Aorta (tissue), 5 donors: Measurements from ENCODE around the gene PCDH9. TPM values are rescaled to one million over a fixed set of nuclear protein-coding genes. Genes with fewer than 3 reads are reported as not detected.

ENCODE experiments used
- ATAC-seq: fragments of 200-7000 bp; cut with Tn5 transposase; one replicate; pipeline ENCODE4 v1.9.1; 2022; ENCODE audit warnings: moderate library complexity; ENCODE audit not compliant: low FRiP score
- DNase-seq, 2 donors: peaks; one replicate each; pipeline ENCODE4 v3.0.0-alpha.2; 2020
- H3K27ac ChIP-seq, 2 donors: one replicate each; pipeline ENCODE4 v1.5.1; 2013; ENCODE audit warnings: low read length in 2 of 2, mild to moderate bottlenecking in 2 of 2, moderate library complexity in 2 of 2, control low read depth in 1 of 2, inconsistent platforms in 1 of 2, low read depth in 1 of 2
- H3K27me3 ChIP-seq, 2 donors: one replicate each; pipeline ENCODE4 v1.6.1; 2013; ENCODE audit warnings: control low read depth in 1 of 2, low read length in 1 of 2, mild to moderate bottlenecking in 1 of 2, moderate library complexity in 1 of 2; ENCODE audit not compliant: insufficient read depth in 2 of 2, control insufficient read depth in 1 of 2
- H3K36me3 ChIP-seq, 2 donors: one replicate each; pipeline ENCODE4 v1.6.1; 2013; ENCODE audit warnings: control low read depth in 1 of 2, low read length in 1 of 2, mild to moderate bottlenecking in 1 of 2; ENCODE audit not compliant: insufficient read depth in 2 of 2, control insufficient read depth in 1 of 2
- H3K4me1 ChIP-seq, 2 donors: one replicate each; pipeline ENCODE4 v1.6.1; 2013; ENCODE audit warnings: low read length in 2 of 2, control low read depth in 1 of 2, mild to moderate bottlenecking in 1 of 2, moderate library complexity in 1 of 2; ENCODE audit not compliant: insufficient read depth in 2 of 2, control insufficient read depth in 1 of 2
- H3K4me3 ChIP-seq, 2 donors: one replicate each; pipeline ENCODE4 v1.5.1; 2013; ENCODE audit warnings: low read length in 2 of 2, control low read depth in 1 of 2, mild to moderate bottlenecking in 1 of 2
- H3K9me3 ChIP-seq: one replicate; pipeline ENCODE4 v1.6.1; 2013; ENCODE audit warnings: mild to moderate bottlenecking, low read length; ENCODE audit not compliant: control insufficient read depth
- WGBS, 2 donors: extraction: QIAGEN DNeasy Blood & Tissue Kit; methylation state at CpG; one replicate each; pipeline ENCODE4 v1.1.7; 2013; 5-methylcytosine and 5-hydroxymethylcytosine counted together
- intact Hi-C, 2 donors: fragments of 100-400 bp; cut with DNase I; formaldehyde crosslinking; loops; one replicate each; pipeline versions ENCODE4 v1.14.2 to v1.15.0; 2022
- polyA plus RNA-seq, 2 donors: library from polyadenylated mRNA; stranded (reverse); fragments of 200-250 nt; gene quantifications; one replicate each; pipeline ENCODE4 v1.2.3, GENCODE V29; 2013
- total RNA-seq, 2 donors: library from RNA; stranded (reverse); fragmentation: NEBNext Ultra II Directional; extraction: Animal tissue kit (Norgen Biotek cat#: 25700); gene quantifications; one replicate each; pipeline ENCODE4 v1.2.1, GENCODE V29; 2021
- donor health status: healthy with polysubstance abuse.
- donor health status: Bipolar disorder and iron deficiency.
- donor health status: DM: no; HTN: no; CAD: no.
- donor health status: DM: no; HTN: no; CAD: no.
- donor health status: DM: yes; HTN: yes; CAD: no.

Gene PCDH9
- total and polyA plus RNA-seq, 4 donors, result 0.38 to 6.3 (median 4.2) TPM

DNA sequence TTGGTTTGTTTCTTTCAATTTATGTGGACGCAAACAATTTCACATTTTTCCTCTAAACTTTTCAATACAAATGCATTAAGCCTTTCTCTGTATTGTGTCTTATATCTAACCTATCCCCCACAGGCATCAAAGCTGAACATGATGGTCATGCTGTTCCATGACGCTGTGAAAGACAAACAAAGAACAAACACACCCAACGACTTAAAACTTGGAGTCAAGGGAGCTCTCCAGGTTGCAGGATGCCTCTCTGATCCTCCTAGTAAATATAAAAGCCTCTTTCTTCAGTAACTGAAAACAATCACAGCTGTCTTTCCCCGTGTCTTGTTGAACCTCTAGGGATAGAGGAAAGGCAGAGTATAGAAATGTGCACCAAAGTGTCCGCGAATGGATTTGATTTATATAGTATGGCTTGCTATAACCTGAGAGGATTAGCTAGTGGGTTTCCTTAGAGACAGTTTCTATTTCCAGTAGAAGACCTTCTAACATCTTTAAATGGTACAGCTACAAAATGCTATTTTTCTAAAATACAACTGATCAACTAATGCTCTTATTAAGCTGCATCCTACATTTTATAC, 43.1 kb downstream of the PCDH9 start:
- Histone ChIP-seq H3K4me1 (no peaks in the 10 kb centered on the region), H3K9me3 (no peaks in the 10 kb centered on the region), H3K27me3 (no peaks in the 10 kb centered on the region), H3K4me3 (no peak overlapping the region), H3K27ac (no peak overlapping the region), H3K36me3 (no peaks in the 10 kb centered on the region)
- WGBS, 2 donors, result 55 to 61% methylated on average over 6 of the region's 6 CpGs
- intact Hi-C loops, result no loop called here
- no peak for ATAC-seq
- DNase-seq, result no peak

- no peaks in the 10 kb centered on the region for H3K36me3 ChIP-seq
- intact Hi-C loops, result no loop called here
- ATAC-seq (no peak), DNase-seq (no peak)
- H3K27ac ChIP-seq, result no peak overlapping the region
- H3K4me3 ChIP-seq, result no peak overlapping the region
- no peaks in the 10 kb centered on the region for H3K4me1 ChIP-seq
- H3K9me3 ChIP-seq, result no peaks in the 10 kb centered on the region
- WGBS, 2 donors, result 93 to 95% methylated on average over 7 of the region's 7 CpGs
- no peaks in the 10 kb centered on the region for H3K27me3 ChIP-seq
Observed at GRCh38 chr13:67184247-67184646, 45.9 kb downstream of the PCDH9 start.

GRCh38 chr13:67183151-67183550, 47.0 kb downstream of the PCDH9 start:
- Histone ChIP-seq H3K27ac (no peak overlapping the region), H3K36me3 (no peaks in the 10 kb centered on the region), H3K27me3 (no peaks in the 10 kb centered on the region), H3K4me3 (no peak overlapping the region), H3K9me3 (no peaks in the 10 kb centered on the region), H3K4me1 (no peaks in the 10 kb centered on the region)
- WGBS, 2 donors, result 21 to 47% methylated on average over 1 of the region's 1 CpG
- DNase-seq (no peak), ATAC-seq (no peak)
- intact Hi-C loops, result no loop called here

GRCh38 chr13:67175836-67176459, 54.2 kb downstream of the PCDH9 start:
- 96 to 97% methylated on average over 2 of the region's 2 CpGs for WGBS, 2 donors
- no peaks in the 10 kb centered on the region for H3K27me3 ChIP-seq
- intact Hi-C loops, result no loop called here
- H3K36me3 ChIP-seq, result no peaks in the 10 kb centered on the region
- ATAC-seq (no peak), DNase-seq (no peak)
- H3K4me1 ChIP-seq, result no peaks in the 10 kb centered on the region
- H3K4me3 ChIP-seq, result no peak overlapping the region
- H3K9me3 ChIP-seq, result no peaks in the 10 kb centered on the region
- no peak overlapping the region for H3K27ac ChIP-seq

DNA sequence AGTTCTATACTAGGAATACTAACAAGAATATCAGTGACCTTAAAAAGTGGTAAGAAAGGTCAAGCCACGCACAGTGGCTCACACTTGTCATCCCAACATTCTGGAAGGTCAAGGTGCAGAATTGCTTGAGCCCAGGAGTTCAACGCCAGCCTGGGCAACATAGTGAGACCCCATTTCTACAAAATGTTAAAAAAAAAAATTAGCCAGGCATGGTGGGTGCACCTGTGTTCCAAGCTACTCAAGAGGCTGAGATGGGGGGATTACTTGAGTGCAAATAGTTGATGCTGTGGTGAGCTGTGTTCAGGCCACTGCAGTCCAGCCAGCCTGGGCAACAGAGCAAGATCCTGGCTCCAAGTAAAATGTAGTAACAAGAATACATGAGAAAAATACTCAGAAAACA, 61.8 kb downstream of the PCDH9 start:
- intact Hi-C loops, result no loop called here

DNA sequence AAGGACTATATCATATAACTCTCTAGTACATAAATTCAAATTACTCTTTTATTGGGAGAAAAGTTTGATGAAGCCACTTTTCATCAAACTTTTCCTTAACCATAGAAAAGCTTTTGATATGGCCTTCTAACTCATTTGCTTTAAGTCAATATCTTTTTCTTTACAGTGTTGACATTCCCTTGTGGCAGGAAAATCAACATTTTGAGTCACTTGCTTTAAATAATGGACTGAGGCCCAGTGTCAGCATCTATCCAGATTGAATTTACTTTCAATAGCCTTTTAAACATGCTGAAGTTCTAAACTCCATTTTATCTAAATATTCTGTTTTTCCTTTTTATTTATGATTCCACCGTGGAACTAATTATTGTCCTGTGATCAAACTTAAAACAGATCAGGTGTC, 62.7 kb downstream of the PCDH9 start:
- no peaks in the 10 kb centered on the region for H3K4me1 ChIP-seq
- no peak overlapping the region for H3K27ac ChIP-seq
- H3K4me3 ChIP-seq, result no peak overlapping the region
- 78 to 87% methylated on average over 1 of the region's 1 CpG for WGBS, 2 donors
- H3K36me3 ChIP-seq, result no peaks in the 10 kb centered on the region
- DNase-seq (no peak), ATAC-seq (no peak)
- H3K9me3 ChIP-seq, result no peaks in the 10 kb centered on the region
- H3K27me3 ChIP-seq, result no peaks in the 10 kb centered on the region
- intact Hi-C loops, result no loop called here

More for the DNA sequence above, 61.8 kb downstream of the PCDH9 start:
- H3K9me3 ChIP-seq, result no peaks in the 10 kb centered on the region
- H3K36me3 ChIP-seq, result no peaks in the 10 kb centered on the region
- no peak overlapping the region for H3K4me3 ChIP-seq
- no peaks in the 10 kb centered on the region for H3K27me3 ChIP-seq
- no peaks in the 10 kb centered on the region for H3K4me1 ChIP-seq
- H3K27ac ChIP-seq, result no peak overlapping the region
- WGBS, 2 donors, result 46 to 48% methylated on average over 2 of the region's 2 CpGs
- ATAC-seq (no peak), DNase-seq (no peak)

DNA sequence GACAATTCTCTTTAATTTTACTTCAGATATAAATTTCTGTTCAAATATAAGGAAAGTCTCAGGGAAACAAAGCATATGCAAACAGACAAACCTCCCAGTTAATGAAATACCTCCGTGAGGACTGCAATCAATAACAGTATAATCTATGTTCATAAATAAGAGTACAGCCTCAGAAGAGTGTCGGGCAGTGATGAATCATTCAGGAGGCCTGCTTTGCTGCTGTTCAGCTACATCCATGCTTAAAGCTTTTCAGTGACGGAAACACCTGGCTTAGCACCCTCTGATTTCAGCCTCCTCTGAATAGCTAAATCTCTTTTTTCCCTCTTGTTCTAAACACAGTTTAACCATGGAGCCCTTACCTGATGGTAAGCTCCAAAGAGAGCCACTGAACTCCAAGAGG, 69.0 kb downstream of the PCDH9 start:
- DNase-seq (no peak), ATAC-seq (no peak)
- 86 to 94% methylated on average over 3 of the region's 3 CpGs for WGBS, 2 donors
- intact Hi-C loops, result no loop called here
- H3K36me3 ChIP-seq, result no peaks in the 10 kb centered on the region
- H3K4me1 ChIP-seq, result no peaks in the 10 kb centered on the region
- H3K27me3 ChIP-seq, result no peaks in the 10 kb centered on the region
- H3K27ac ChIP-seq, result no peak overlapping the region
- H3K4me3 ChIP-seq, result no peak overlapping the region
- H3K9me3 ChIP-seq, result no peaks in the 10 kb centered on the region

- DNase-seq, result no peak
- intact Hi-C loops, result loop anchor here in 1 of 2 donors (5.0 kb wide), 1 partner anchor 52 kb away; no protein-coding TSS in a partner anchor
Observed at GRCh38 chr13:67158903-67159302, 71.2 kb downstream of the PCDH9 start.

DNA sequence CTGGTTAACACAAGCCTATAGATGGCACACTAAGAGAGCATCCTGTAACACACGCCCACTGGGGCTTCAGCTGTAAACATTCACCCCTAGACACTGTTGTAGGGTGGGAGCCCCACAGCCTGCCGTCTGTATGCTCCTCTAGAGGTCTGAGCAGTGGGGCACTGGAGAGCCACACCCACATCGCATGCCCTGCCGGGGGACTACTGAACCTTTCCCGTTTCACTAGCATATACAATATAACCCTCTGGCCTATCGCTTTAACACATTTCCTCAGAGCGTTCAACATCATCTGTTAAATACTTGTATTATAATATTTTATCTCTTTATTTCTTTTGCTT, 73.4 kb downstream of the PCDH9 start:
- Histone ChIP-seq H3K27ac (no peak overlapping the region), H3K27me3 (no peaks in the 10 kb centered on the region), H3K4me3 (no peak overlapping the region), H3K36me3 (no peaks in the 10 kb centered on the region), H3K9me3 (no peaks in the 10 kb centered on the region), H3K4me1 (no peaks in the 10 kb centered on the region)
- ATAC-seq, result no peak
- WGBS, 2 donors, result 73 to 78% methylated on average over 7 of the region's 7 CpGs
- intact Hi-C loops, result loop anchor here in 1 of 2 donors (5.0 kb wide), 1 partner anchor 49 kb away; no protein-coding TSS in a partner anchor
- DNase-seq, result no peak

More at GRCh38 chr13:67158903-67159302, 71.2 kb downstream of the PCDH9 start:
- Histone ChIP-seq H3K4me1 (no peaks in the 10 kb centered on the region), H3K9me3 (no peaks in the 10 kb centered on the region), H3K27ac (no peak overlapping the region), H3K27me3 (no peaks in the 10 kb centered on the region), H3K36me3 (no peaks in the 10 kb centered on the region), H3K4me3 (no peak overlapping the region)
- ATAC-seq, result no peak
- WGBS, 2 donors, result 89 to 90% methylated on average over 5 of the region's 5 CpGs
